Liver (tissue), 9 donors: ENCODE results near the gene SLC34A2. TPM values are rescaled to one million over a fixed set of nuclear protein-coding genes. Genes with fewer than 3 reads are reported as not detected.

Experiments used
- DNase-seq: peaks from one replicate; pipeline ENCODE4 v3.0.0-alpha.2; 2017; ENCODE audit warnings: low spot score
- H3K27ac ChIP-seq, 2 donors: one replicate each; pipeline ENCODE4 v1.7.0; 2013; ENCODE audit warnings: inconsistent platforms in 2 of 2, low read length in 2 of 2, control low read depth in 1 of 2, low read depth in 1 of 2, mild to moderate bottlenecking in 1 of 2
- H3K27me3 ChIP-seq, 4 donors: one replicate each; pipeline versions ENCODE4 v1.6.1 to v1.7.0; 2013; ENCODE audit warnings: low read length in 3 of 4, inconsistent platforms in 1 of 4, mild to moderate bottlenecking in 1 of 4, moderate library complexity in 1 of 4; ENCODE audit not compliant: control insufficient read depth in 4 of 4, insufficient read depth in 4 of 4
- H3K36me3 ChIP-seq, 4 donors: one replicate each; pipeline versions ENCODE4 v1.6.1 to v1.7.0; 2013; ENCODE audit warnings: low read length in 3 of 4, mild to moderate bottlenecking in 3 of 4, low read depth in 1 of 4, moderate library complexity in 1 of 4; ENCODE audit not compliant: control insufficient read depth in 4 of 4, insufficient read depth in 3 of 4
- H3K4me1 ChIP-seq, 4 donors: one replicate each; pipeline versions ENCODE4 v1.6.1 to v1.7.0; 2013; ENCODE audit warnings: low read length in 3 of 4, mild to moderate bottlenecking in 3 of 4, moderate library complexity in 1 of 4; ENCODE audit not compliant: control insufficient read depth in 4 of 4, insufficient read depth in 4 of 4
- H3K4me3 ChIP-seq, 3 donors: one replicate each; pipeline versions ENCODE4 v1.6.1 to v1.7.0; 2013; ENCODE audit warnings: low read length in 3 of 3, control low read depth in 1 of 3, low read depth in 1 of 3, mild to moderate bottlenecking in 1 of 3
- H3K9ac ChIP-seq, 2 donors: one replicate each; pipeline ENCODE4 v1.7.0; 2013; ENCODE audit warnings: low read length in 2 of 2, mild to moderate bottlenecking in 2 of 2, moderate library complexity in 2 of 2, control low read depth in 1 of 2, low read depth in 1 of 2
- H3K9me3 ChIP-seq, 4 donors: one replicate each; pipeline versions ENCODE4 v1.6.1 to v1.7.0; 2013; ENCODE audit warnings: low read length in 3 of 4; ENCODE audit not compliant: control insufficient read depth in 4 of 4
- EGR1 ChIP-seq, 2 donors: IDR thresholded peaks; 2 replicates each; pipeline ENCODE4 v1.6.1; 2016 to 2018; ENCODE audit warnings: antibody characterized with exemption in 2 of 2, low read depth in 2 of 2
- FOXA1 ChIP-seq: IDR thresholded peaks from 2 replicates; pipeline ENCODE4 v1.6.1; 2016; ENCODE audit warnings: antibody characterized with exemption
- FOXA2 ChIP-seq: IDR thresholded peaks from 2 replicates; pipeline ENCODE4 v1.6.1; 2016; ENCODE audit warnings: antibody characterized with exemption
- GABPA ChIP-seq, 2 donors: IDR thresholded peaks in 1 of 2; conservative IDR thresholded peaks in 1 of 2; 2 replicates each; pipeline ENCODE4 v1.6.1; 2016; ENCODE audit warnings: antibody characterized with exemption in 2 of 2, mild to moderate bottlenecking in 1 of 2, moderate library complexity in 1 of 2
- HNF4A ChIP-seq, 2 donors: conservative IDR thresholded peaks; 2 replicates each; pipeline ENCODE4 v1.6.1; 2016; ENCODE audit warnings: antibody characterized with exemption in 2 of 2, mild to moderate bottlenecking in 2 of 2
- HNF4G ChIP-seq: IDR thresholded peaks from 2 replicates; pipeline ENCODE4 v1.6.1; 2016; ENCODE audit warnings: antibody characterized with exemption
- JUND ChIP-seq, 2 donors: IDR thresholded peaks; 2 replicates each; pipeline ENCODE4 v1.6.1; 2016; ENCODE audit warnings: antibody characterized with exemption in 2 of 2
- MAX ChIP-seq: IDR thresholded peaks from 2 replicates; pipeline ENCODE4 v1.6.1; 2016; ENCODE audit warnings: antibody characterized with exemption
- NR2F2 ChIP-seq: IDR thresholded peaks from 2 replicates; pipeline ENCODE4 v1.6.1; 2016; ENCODE audit warnings: antibody characterized with exemption
- RAD21 ChIP-seq, 2 donors: IDR thresholded peaks; 2 replicates each; pipeline ENCODE4 v1.6.1; 2016; ENCODE audit warnings: antibody characterized with exemption in 2 of 2, mild to moderate bottlenecking in 2 of 2
- REST ChIP-seq: IDR thresholded peaks from 2 replicates; pipeline ENCODE4 v1.6.1; 2016; ENCODE audit warnings: antibody characterized with exemption, mild to moderate bottlenecking
- RXRA ChIP-seq, 2 donors: IDR thresholded peaks; 2 replicates each; pipeline ENCODE4 v1.6.1; 2017 to 2018; ENCODE audit warnings: antibody characterized with exemption in 2 of 2, mild to moderate bottlenecking in 1 of 2
- SP1 ChIP-seq: IDR thresholded peaks from 2 replicates; pipeline ENCODE4 v1.6.1; 2018; ENCODE audit warnings: antibody characterized with exemption, mild to moderate bottlenecking
- TAF1 ChIP-seq: conservative IDR thresholded peaks from 2 replicates; pipeline ENCODE4 v1.6.1; 2016; ENCODE audit warnings: antibody characterized with exemption, mild to moderate bottlenecking
- YY1 ChIP-seq: IDR thresholded peaks from 2 replicates; pipeline ENCODE4 v1.6.1; 2016; ENCODE audit warnings: antibody characterized with exemption, mild to moderate bottlenecking
- ZBTB33 ChIP-seq: IDR thresholded peaks from 2 replicates; pipeline ENCODE4 v1.6.1; 2016; ENCODE audit warnings: antibody characterized with exemption
- WGBS: extraction: QIAGEN DNeasy Blood & Tissue Kit; methylation state at CpG from one replicate; pipeline ENCODE4 v1.1.7; 2013; 5-methylcytosine and 5-hydroxymethylcytosine counted together
- polyA plus RNA-seq, 2 donors: library from polyadenylated mRNA; stranded (reverse) in 1 of 2; unstranded in 1 of 2; fragments of 200-250 nt in 1 of 2; fragments of >200 nt in 1 of 2; fragmentation: Nextera tagmentation in 1 of 2; extraction: Ambion mirVana in 1 of 2; gene quantifications; one replicate each; pipeline versions ENCODE4 v1.2.1 to v1.2.3, GENCODE V29; 2013 to 2015
- total RNA-seq, 2 donors: library from RNA; depleted of rRNA; stranded (reverse); fragments of >200 nt; gene quantifications; one replicate each; pipeline ENCODE4 v1.2.3, GENCODE V29; 2014
- TF ChIP-seq, protein P1 (sequence below): IDR thresholded peaks from 2 replicates; pipeline ENCODE4 v1.6.1; 2016; ENCODE audit warnings: antibody characterized with exemption
- TF ChIP-seq, protein P2 (sequence below): fragments of 150-350 bp; IDR thresholded peaks from 2 replicates; pipeline ENCODE4 v1.5.1; 2017; ENCODE audit warnings: improper control_type of control experiment, low read depth, low read length; ENCODE audit not compliant: missing input control
- donor health status: healthy.
- donor health status: healthy.
- donor health status: healthy.
- donor health status: healthy.
- donor health status: healthy.

The SLC34A2 gene
- total and polyA plus RNA-seq, 4 donors, result 0.14 to 1.4 (median 0.94) TPM

DNA sequence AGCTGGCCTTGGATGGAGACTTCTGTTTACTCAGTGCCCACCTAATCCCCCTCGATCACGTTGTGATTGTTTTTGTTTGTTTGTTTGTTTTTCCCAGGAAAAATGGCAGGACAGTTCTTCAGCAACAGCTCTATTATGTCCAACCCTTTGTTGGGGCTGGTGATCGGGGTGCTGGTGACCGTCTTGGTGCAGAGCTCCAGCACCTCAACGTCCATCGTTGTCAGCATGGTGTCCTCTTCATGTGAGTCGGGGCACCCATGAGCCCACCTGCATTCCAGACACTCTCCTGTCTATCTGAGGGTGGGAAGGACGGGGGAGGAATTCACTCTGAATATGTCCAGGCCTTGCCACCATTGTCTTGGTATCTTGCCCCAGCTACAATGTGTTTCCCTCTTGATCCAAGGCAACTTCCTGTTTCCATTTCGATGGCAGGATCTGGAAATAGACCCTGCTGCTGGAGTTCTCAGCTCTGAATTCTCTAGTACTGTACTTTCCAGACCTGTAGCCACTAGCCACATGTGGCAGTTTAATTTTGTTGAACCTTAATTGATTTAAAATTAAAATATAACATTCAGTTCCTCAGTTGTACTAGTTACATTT lies 10.5 kb downstream of the SLC34A2 start:
- DNase-seq, result no peak

DNA sequence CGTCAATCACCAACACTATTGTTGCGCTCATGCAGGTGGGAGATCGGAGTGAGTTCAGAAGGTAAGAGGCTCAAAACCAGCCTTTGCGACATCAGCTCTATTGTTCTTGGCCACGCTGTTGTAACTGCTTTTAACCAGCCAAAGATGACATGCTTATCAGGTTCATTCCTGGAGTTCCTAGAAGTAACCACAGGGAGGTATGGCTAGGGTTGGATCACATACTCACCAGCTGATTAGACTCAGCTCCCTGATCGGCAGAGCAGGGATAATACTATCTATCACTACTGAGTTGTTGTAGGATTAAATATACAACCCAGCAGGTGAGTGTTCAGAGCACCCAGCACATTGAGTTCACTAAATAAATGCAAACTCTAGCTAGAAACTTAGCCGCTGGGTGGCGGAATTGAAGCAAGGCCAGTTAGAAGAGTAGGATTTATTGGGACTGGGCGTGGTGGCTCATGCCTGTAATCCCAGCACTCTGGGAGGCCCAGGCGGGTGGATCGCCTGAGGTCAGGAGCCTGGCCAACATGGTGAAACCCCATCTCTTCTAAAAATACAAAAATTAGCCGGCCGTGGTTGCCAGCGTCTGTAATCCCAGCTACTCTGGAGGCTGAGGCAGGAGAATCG lies 12.4 kb downstream of the SLC34A2 start:
- 85% methylated on average over 15 of the region's 15 CpGs for WGBS
- no peaks in the 10 kb centered on the region for H3K36me3 ChIP-seq
- TF ChIP-seq GABPA (IDR thresholded peaks at IDR 0.05 in 1 of 2, conservative IDR thresholded peaks at IDR 0.05 in 1 of 2) (no peak), NR2F2 (no peak), HNF4G (no peak), SP1 (no peak), FOXA1 (no peak), TAF1 (no peak), RXRA (IDR thresholded peaks at IDR 0.05) (no peak), ZBTB33 (no peak), RAD21 (IDR thresholded peaks at IDR 0.05) (no peak), REST (no peak), FOXA2 (no peak), JUND (IDR thresholded peaks at IDR 0.05) (no peak), YY1 (no peak), EGR1 (IDR thresholded peaks at IDR 0.05; ENCODE audit: low read depth in 2 of 2) (no peak), MAX (no peak), HNF4A (conservative IDR thresholded peaks at IDR 0.05) (no peak)
- TF ChIP-seq, protein P1, sequence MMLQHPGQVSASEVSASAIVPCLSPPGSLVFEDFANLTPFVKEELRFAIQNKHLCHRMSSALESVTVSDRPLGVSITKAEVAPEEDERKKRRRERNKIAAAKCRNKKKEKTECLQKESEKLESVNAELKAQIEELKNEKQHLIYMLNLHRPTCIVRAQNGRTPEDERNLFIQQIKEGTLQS, result no peak
- TF ChIP-seq, protein P2, sequence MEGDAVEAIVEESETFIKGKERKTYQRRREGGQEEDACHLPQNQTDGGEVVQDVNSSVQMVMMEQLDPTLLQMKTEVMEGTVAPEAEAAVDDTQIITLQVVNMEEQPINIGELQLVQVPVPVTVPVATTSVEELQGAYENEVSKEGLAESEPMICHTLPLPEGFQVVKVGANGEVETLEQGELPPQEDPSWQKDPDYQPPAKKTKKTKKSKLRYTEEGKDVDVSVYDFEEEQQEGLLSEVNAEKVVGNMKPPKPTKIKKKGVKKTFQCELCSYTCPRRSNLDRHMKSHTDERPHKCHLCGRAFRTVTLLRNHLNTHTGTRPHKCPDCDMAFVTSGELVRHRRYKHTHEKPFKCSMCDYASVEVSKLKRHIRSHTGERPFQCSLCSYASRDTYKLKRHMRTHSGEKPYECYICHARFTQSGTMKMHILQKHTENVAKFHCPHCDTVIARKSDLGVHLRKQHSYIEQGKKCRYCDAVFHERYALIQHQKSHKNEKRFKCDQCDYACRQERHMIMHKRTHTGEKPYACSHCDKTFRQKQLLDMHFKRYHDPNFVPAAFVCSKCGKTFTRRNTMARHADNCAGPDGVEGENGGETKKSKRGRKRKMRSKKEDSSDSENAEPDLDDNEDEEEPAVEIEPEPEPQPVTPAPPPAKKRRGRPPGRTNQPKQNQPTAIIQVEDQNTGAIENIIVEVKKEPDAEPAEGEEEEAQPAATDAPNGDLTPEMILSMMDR, result no peak

More for the DNA sequence above, 10.5 kb downstream of the SLC34A2 start:
- H3K4me3 ChIP-seq, result no peak overlapping the region
- H3K9me3 ChIP-seq, result no peaks in the 10 kb centered on the region
- whole genome bisulfite sequencing, result 71% methylated on average over 9 of the region's 9 CpGs
- no peaks in the 10 kb centered on the region for H3K36me3 ChIP-seq
- TF ChIP-seq, protein P1, result no peak
- TF ChIP-seq, protein P2, result no peak
- no peak for TF ChIP-seq FOXA1
- no peak for TF ChIP-seq FOXA2
- no peak for TF ChIP-seq YY1
- H3K9ac ChIP-seq, result no peak overlapping the region
- peaks cover 0 to 3% (median 0%) of the 10 kb centered on the region in 4 donors for H3K27me3 ChIP-seq
- no peak overlapping the region for H3K27ac ChIP-seq
- no peaks in the 10 kb centered on the region for H3K4me1 ChIP-seq

More for the DNA sequence above, 12.4 kb downstream of the SLC34A2 start:
- Histone ChIP-seq H3K27ac (no peak overlapping the region), H3K9me3 (no peaks in the 10 kb centered on the region), H3K9ac (no peak overlapping the region), H3K4me3 (no peak overlapping the region), H3K27me3 (peaks cover 0 to 3% (median 0%) of the 10 kb centered on the region in 4 donors), H3K4me1 (no peaks in the 10 kb centered on the region)
- DNase-seq, result no peak
